Peyer's patch (tissue), 4 donors: Measurements from ENCODE around the gene MKI67. TPM values are rescaled to one million over a fixed set of nuclear protein-coding genes. Genes with fewer than 3 reads are reported as not detected.

Source experiments
- DNase-seq, 3 donors: peaks; one replicate each; pipeline ENCODE4 v3.0.0-alpha.2; 2017 to 2019
- H3K27ac ChIP-seq, 4 donors: fragments of 200-600 bp; sonication (generic); one replicate each; pipeline ENCODE4 v1.5.1; 2016 to 2019
- H3K27me3 ChIP-seq, 2 donors: fragments of 200-600 bp; sonication (generic); one replicate each; pipeline ENCODE4 v1.5.1; 2019
- H3K36me3 ChIP-seq, 3 donors: fragments of 200-600 bp; sonication (generic); one replicate each; pipeline ENCODE4 v1.5.1; 2016 to 2019
- H3K4me1 ChIP-seq, 4 donors: fragments of 200-600 bp; sonication (generic); one replicate each; pipeline ENCODE4 v1.5.1; 2016 to 2019
- H3K4me3 ChIP-seq, 4 donors: fragments of 200-600 bp; sonication (generic); 1 replicate in 3 of 4; 2 replicates in 1 of 4; pipeline ENCODE4 v1.5.1; 2016 to 2019; ENCODE audit warnings: mild to moderate bottlenecking in 1 of 4
- H3K9me3 ChIP-seq, 4 donors: fragments of 200-600 bp; sonication (generic); one replicate each; pipeline ENCODE4 v1.5.1; 2016 to 2019; ENCODE audit warnings: mild to moderate bottlenecking in 1 of 4
- POLR2A ChIP-seq, 2 donors: fragments of 450-650 bp; IDR thresholded peaks; one replicate each; pipeline ENCODE4 v1.5.1; 2017; ENCODE audit warnings: antibody characterized with exemption in 2 of 2, mild to moderate bottlenecking in 2 of 2, moderate library complexity in 2 of 2
- total RNA-seq, 4 donors: library from RNA; depleted of rRNA; stranded (reverse); fragments of >200 nt; gene quantifications; one replicate each; pipeline ENCODE4 v1.1.0, GENCODE V29; 2016
- TF ChIP-seq, protein P1 (sequence below), 6 experiments: fragments of 450-650 bp in 4 of 6; fragments of 200-600 bp in 2 of 6; sonication (generic) in 1 of 6; IDR thresholded peaks; one replicate each; pipeline ENCODE4 v1.5.1; 2017 to 2019; ENCODE audit warnings: antibody characterized with exemption in 6 of 6, mild to moderate bottlenecking in 3 of 6, moderate library complexity in 1 of 6

MKI67 gene
- total RNA-seq, 4 donors from 2014 or later = 11.9 to 74.3 (median 18.9) TPM

- Histone ChIP-seq H3K36me3 (peaks cover 0 to 47% (median 0%) of the 10 kb centered on the region in 3 donors), H3K9me3 (no peaks in the 10 kb centered on the region), H3K4me1 (peaks cover 0 to 4% (median 0%) of the 10 kb centered on the region in 4 donors), H3K4me3 (no peak overlapping the region), H3K27ac (no peak overlapping the region), H3K27me3 (no peaks in the 10 kb centered on the region)
- DNase-seq = no peak
- no peak for TF ChIP-seq POLR2A (IDR thresholded peaks at IDR 0.05)
- TF ChIP-seq, protein P1, sequence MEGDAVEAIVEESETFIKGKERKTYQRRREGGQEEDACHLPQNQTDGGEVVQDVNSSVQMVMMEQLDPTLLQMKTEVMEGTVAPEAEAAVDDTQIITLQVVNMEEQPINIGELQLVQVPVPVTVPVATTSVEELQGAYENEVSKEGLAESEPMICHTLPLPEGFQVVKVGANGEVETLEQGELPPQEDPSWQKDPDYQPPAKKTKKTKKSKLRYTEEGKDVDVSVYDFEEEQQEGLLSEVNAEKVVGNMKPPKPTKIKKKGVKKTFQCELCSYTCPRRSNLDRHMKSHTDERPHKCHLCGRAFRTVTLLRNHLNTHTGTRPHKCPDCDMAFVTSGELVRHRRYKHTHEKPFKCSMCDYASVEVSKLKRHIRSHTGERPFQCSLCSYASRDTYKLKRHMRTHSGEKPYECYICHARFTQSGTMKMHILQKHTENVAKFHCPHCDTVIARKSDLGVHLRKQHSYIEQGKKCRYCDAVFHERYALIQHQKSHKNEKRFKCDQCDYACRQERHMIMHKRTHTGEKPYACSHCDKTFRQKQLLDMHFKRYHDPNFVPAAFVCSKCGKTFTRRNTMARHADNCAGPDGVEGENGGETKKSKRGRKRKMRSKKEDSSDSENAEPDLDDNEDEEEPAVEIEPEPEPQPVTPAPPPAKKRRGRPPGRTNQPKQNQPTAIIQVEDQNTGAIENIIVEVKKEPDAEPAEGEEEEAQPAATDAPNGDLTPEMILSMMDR (IDR thresholded peaks at IDR 0.05) = no peak
These were observed 71.0 kb downstream of the MKI67 start for GRCh38 chr10:128055061-128055868.

- no peaks in the 10 kb centered on the region for H3K9me3 ChIP-seq
- no peak overlapping the region for H3K27ac ChIP-seq
- H3K4me3 ChIP-seq = no peak overlapping the region
- no peak for DNase-seq
- H3K4me1 ChIP-seq = peaks cover 0 to 4% (median 0%) of the 10 kb centered on the region in 4 donors
- H3K27me3 ChIP-seq = no peaks in the 10 kb centered on the region
- TF ChIP-seq POLR2A (IDR thresholded peaks at IDR 0.05) = no peak
- TF ChIP-seq, protein P1 (IDR thresholded peaks at IDR 0.05) = no peak
- H3K36me3 ChIP-seq = peaks cover 0 to 41% (median 0%) of the 10 kb centered on the region in 3 donors
These were observed 71.9 kb downstream of the MKI67 start for GRCh38 chr10:128054163-128054970.

DNA sequence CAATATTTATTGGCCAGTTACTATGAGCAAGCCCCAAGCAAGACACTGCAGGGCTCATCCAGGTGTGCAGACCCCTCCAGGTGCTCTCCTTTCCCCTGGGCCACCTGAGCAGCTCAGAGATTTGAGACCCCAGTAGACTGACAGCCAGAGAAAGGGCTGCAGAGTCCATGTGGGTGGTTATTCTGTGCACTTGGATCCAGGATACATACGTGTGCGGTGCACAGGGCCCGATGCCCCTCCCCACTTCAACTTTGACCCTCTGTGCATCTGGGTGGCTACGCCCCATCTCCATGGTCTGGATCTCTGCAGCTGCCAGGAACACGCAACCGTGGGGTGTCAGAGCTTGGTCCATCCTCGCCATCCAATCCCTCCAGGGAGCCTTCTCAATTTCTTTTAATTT lies 72.9 kb downstream of the MKI67 start:
- DNase-seq = no peak
- H3K9me3 ChIP-seq = no peaks in the 10 kb centered on the region
- peaks cover 0 to 38% (median 0%) of the 10 kb centered on the region in 3 donors for H3K36me3 ChIP-seq
- no peak overlapping the region for H3K27ac ChIP-seq
- H3K4me1 ChIP-seq = peaks cover 0 to 3% (median 0%) of the 10 kb centered on the region in 4 donors
- H3K4me3 ChIP-seq = no peak overlapping the region
- H3K27me3 ChIP-seq = no peaks in the 10 kb centered on the region
- no peak for TF ChIP-seq POLR2A (IDR thresholded peaks at IDR 0.05)
- TF ChIP-seq, protein P1 (IDR thresholded peaks at IDR 0.05) = no peak

- TF ChIP-seq, protein P1 (IDR thresholded peaks at IDR 0.05) = no peak
These were observed 73.5 kb downstream of the MKI67 start for GRCh38 chr10:128052696-128053095.

DNA sequence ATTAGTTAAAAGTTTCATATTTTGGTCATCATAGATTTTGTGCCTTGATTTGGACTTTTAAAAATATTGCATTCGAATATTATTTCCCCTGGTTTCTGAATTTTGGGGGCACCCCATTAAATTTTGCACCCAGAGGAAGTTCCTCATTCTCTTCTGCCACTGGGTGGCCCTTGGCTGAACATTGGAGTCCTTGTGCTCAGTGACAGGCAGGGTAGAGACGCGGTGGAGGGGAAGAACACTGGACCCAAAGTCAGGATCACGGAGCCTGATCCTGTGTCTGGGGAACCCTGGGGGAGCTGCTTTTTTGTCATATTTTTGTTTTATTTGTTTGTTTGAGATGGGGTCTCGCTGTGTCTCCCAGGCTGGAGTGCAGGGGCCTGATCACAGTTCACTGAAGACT lies 74.7 kb downstream of the MKI67 start:
- no peaks in the 10 kb centered on the region for H3K27me3 ChIP-seq
- no peak for DNase-seq
- peak overlapping the region in 1 of 4 donors; percentile 43 for H3K27ac ChIP-seq
- H3K9me3 ChIP-seq = no peaks in the 10 kb centered on the region
- H3K4me1 ChIP-seq = peaks cover 4 to 21% (median 12%) of the 10 kb centered on the region in 4 donors
- TF ChIP-seq, protein P1 (IDR thresholded peaks at IDR 0.05) = no peak
- no peak for TF ChIP-seq POLR2A (IDR thresholded peaks at IDR 0.05)
- H3K4me3 ChIP-seq = no peak overlapping the region
- H3K36me3 ChIP-seq = peaks cover 0 to 27% (median 0%) of the 10 kb centered on the region in 3 donors

More at GRCh38 chr10:128052696-128053095, 73.5 kb downstream of the MKI67 start:
- Histone ChIP-seq H3K4me3 (no peak overlapping the region), H3K36me3 (peaks cover 0 to 38% (median 0%) of the 10 kb centered on the region in 3 donors), H3K9me3 (no peaks in the 10 kb centered on the region), H3K27ac (peak overlapping the region in 1 of 4 donors; percentile 43), H3K27me3 (no peaks in the 10 kb centered on the region), H3K4me1 (peaks cover 1 to 10% (median 3%) of the 10 kb centered on the region in 4 donors)
- no peak for DNase-seq
